K562 (cell line): ENCODE data around the gene WWOX. TPM values are rescaled to one million over a fixed set of nuclear protein-coding genes. Genes with fewer than 3 reads are reported as not detected.

Experiments used
- ATAC-seq: fragments of 200-7000 bp; cut with Tn5 transposase; 3 replicates; pipeline ENCODE4 v1.9.1; 2020; ENCODE audit warnings: moderate library complexity
- BruUV-seq: library from RNA; stranded (reverse); fragments of 400-500 nt; replicated peaks from 2 replicates; lab custom pipeline; 2021; lab: Mats Ljungman, UMichigan
- CTCF ChIA-PET: fragments of 300-600 bp; formaldehyde crosslinking; extraction: SDS; loops from one replicate; lab custom pipeline; 2021; ENCODE audit warnings: low intra/inter-chr PET ratio; lab: Yijun Ruan, JAX
- POLR2A ChIA-PET: fragments of 300-600, 350-650 bp; sonication (Branson Sonifier 250); formaldehyde crosslinking; extraction: SDS; loops from one replicate; lab custom pipeline; 2021; ENCODE audit warnings: antibody characterized with exemption, inconsistent platforms; lab: Yijun Ruan, JAX
- DNase-seq, 4 experiments: peaks; one replicate each; pipeline versions ENCODE4 v3.0.0 to v3.0.0-alpha.2; 2011 to 2018; ENCODE audit warnings: low spot score in 3 of 4, mixed read lengths in 3 of 4; ENCODE audit errors: extremely low read depth in 1 of 4
- FAIRE-seq: peaks from 2 replicates; lab custom pipeline; 2011; peaks lifted over from hg19 to GRCh38; lab: Jason Lieb, UNC
- H2AFZ ChIP-seq: 2 replicates; pipeline ENCODE4 v1.6.0; 2011; ENCODE audit warnings: low read depth, low read length, control low read depth, inconsistent platforms
- H3K27ac ChIP-seq: fragments of 200-600 bp; 3 replicates; pipeline ENCODE4 v1.8.0; 2011; ENCODE audit warnings: low read depth, mild to moderate bottlenecking, control low read depth, inconsistent platforms, low read length, moderate library complexity, mixed read lengths; ENCODE audit errors: extremely low read depth
- H3K27me3 ChIP-seq, 2 experiments: fragments of 300-600 bp in 1 of 2; 2 replicates in 1 of 2; 3 replicates in 1 of 2; pipeline versions ENCODE4 v1.6.0 to v1.8.0; 2011; ENCODE audit warnings: inconsistent platforms in 2 of 2, low read length in 2 of 2, mild to moderate bottlenecking in 1 of 2, mixed read lengths in 1 of 2, moderate library complexity in 1 of 2; ENCODE audit not compliant: control insufficient read depth in 2 of 2, insufficient read depth in 2 of 2
- H3K36me3 ChIP-seq: fragments of 300-600 bp; 3 replicates; pipeline ENCODE4 v1.8.0; 2011; ENCODE audit warnings: mild to moderate bottlenecking, low read length, inconsistent platforms; ENCODE audit not compliant: control insufficient read depth, insufficient read depth
- H3K4me1 ChIP-seq, 2 experiments: fragments of 200-600 bp in 1 of 2; replicated peaks in 1 of 2; 2 replicates in 1 of 2; 3 replicates in 1 of 2; pipeline versions ENCODE4 v1.5.1 to v1.8.0; 2011; ENCODE audit warnings: inconsistent platforms in 2 of 2, low read length in 2 of 2, mild to moderate bottlenecking in 1 of 2, mixed read lengths in 1 of 2, moderate library complexity in 1 of 2; ENCODE audit not compliant: control insufficient read depth in 2 of 2, insufficient read depth in 2 of 2
- H3K4me2 ChIP-seq: 2 replicates; pipeline ENCODE4 v1.6.1; 2011; ENCODE audit warnings: low read length, control low read depth, inconsistent platforms, mixed read lengths; ENCODE audit not compliant: insufficient read depth
- H3K4me3 ChIP-seq: fragments of 200-600 bp; sonication (generic), shearing (Covaris generic); 2 replicates; pipeline ENCODE4 v1.5.1; 2016; ENCODE audit warnings: control low read depth, inconsistent platforms
- H3K79me2 ChIP-seq: fragments of 200-600 bp; 3 replicates; pipeline ENCODE4 v1.8.0; 2011; ENCODE audit warnings: low read length, inconsistent platforms; ENCODE audit not compliant: control insufficient read depth, insufficient read depth
- H3K9ac ChIP-seq, 2 experiments: 2 replicates each; pipeline versions ENCODE4 v1.6.0 to v1.6.1; 2011; ENCODE audit warnings: low read depth in 2 of 2, low read length in 2 of 2, control low read depth in 1 of 2, inconsistent platforms in 1 of 2, mild to moderate bottlenecking in 1 of 2, mixed read lengths in 1 of 2; ENCODE audit not compliant: insufficient read depth in 1 of 2
- H3K9me1 ChIP-seq: one replicate; pipeline ENCODE4 v1.6.0; 2011; ENCODE audit warnings: inconsistent platforms, mild to moderate bottlenecking, low read length, moderate library complexity; ENCODE audit not compliant: control insufficient read depth, insufficient read depth
- H3K9me3 ChIP-seq: replicated peaks from 2 replicates; pipeline ENCODE4 v1.5.1; 2011; ENCODE audit warnings: low read depth, low read length, inconsistent platforms; ENCODE audit not compliant: control insufficient read depth, insufficient read depth
- H4K20me1 ChIP-seq: replicated peaks from 2 replicates; pipeline ENCODE4 v1.6.1; 2011; ENCODE audit warnings: low read length, inconsistent platforms, mixed read lengths; ENCODE audit not compliant: control insufficient read depth, insufficient read depth
- BDP1 ChIP-seq: IDR thresholded peaks from 3 replicates; pipeline ENCODE4 v1.6.1; 2011; ENCODE audit not compliant: insufficient read length, insufficient read depth
- CBX8 ChIP-seq: fragments of 200-600 bp; sonication (generic); IDR thresholded peaks from 2 replicates; pipeline ENCODE4 v1.6.1; 2012; ENCODE audit warnings: borderline replicate concordance, mixed run types, low read depth, mild to moderate bottlenecking, moderate library complexity, mixed read lengths, low read length, control low read depth, inconsistent platforms; ENCODE audit not compliant: poor library complexity, severe bottlenecking; ENCODE audit errors: extremely low read depth
- CHCHD3 ChIP-seq: fragments of 250-450 bp; sonication (Bioruptor Pico); IDR thresholded peaks from 2 replicates; pipeline ENCODE4 v2.1.2; 2022; ENCODE audit warnings: mild to moderate bottlenecking
- NCOA1 ChIP-seq: fragments of 450-650 bp; IDR thresholded peaks from 2 replicates; pipeline ENCODE4 v1.6.1; 2016; ENCODE audit warnings: low read depth
- PYGO2 ChIP-seq: fragments of 450-650 bp; IDR thresholded peaks from 2 replicates; pipeline ENCODE4 v1.6.1; 2016; ENCODE audit warnings: mild to moderate bottlenecking, missing genetic modification characterization, moderate library complexity, missing compliant biosample characterization
- RB1 ChIP-seq: fragments of 450-650 bp; IDR thresholded peaks from 2 replicates; pipeline ENCODE4 v1.6.1; 2017; ENCODE audit warnings: low read depth, mild to moderate bottlenecking
- TEAD1 ChIP-seq, 2 experiments: fragments of 450-650 bp in 1 of 2; sonication (generic) in 1 of 2; formaldehyde crosslinking; IDR thresholded peaks; 2 replicates each; pipeline versions ENCODE4 v1.4.0 to v1.8.0; 2020 to 2022; ENCODE audit warnings: mild to moderate bottlenecking in 2 of 2, missing genetic modification reagents in 1 of 2
- TOE1 ChIP-seq, 2 experiments: fragments of 450-650 bp in 1 of 2; sonication (generic) in 1 of 2; formaldehyde crosslinking in 1 of 2; IDR thresholded peaks; 2 replicates each; pipeline versions ENCODE4 v1.7.1 to v1.8.0; 2016 to 2022; ENCODE audit warnings: borderline replicate concordance in 2 of 2, mild to moderate bottlenecking in 2 of 2, antibody characterized with exemption in 1 of 2, inconsistent platforms in 1 of 2, low read depth in 1 of 2, missing genetic modification reagents in 1 of 2, moderate library complexity in 1 of 2
- ZNF263 ChIP-seq: sonication (generic); formaldehyde crosslinking; IDR thresholded peaks from 2 replicates; pipeline ENCODE4 v1.8.0; 2022; ENCODE audit warnings: mild to moderate bottlenecking, missing genetic modification reagents, borderline replicate concordance
- ZNF445 ChIP-seq: fragments of 250-450 bp; sonication (Bioruptor Pico); IDR thresholded peaks from 2 replicates; pipeline ENCODE4 v1.4.0; 2020; ENCODE audit warnings: low read depth, mild to moderate bottlenecking, moderate library complexity
- ZNF785 ChIP-seq: fragments of 250-450 bp; sonication (Bioruptor Pico); IDR thresholded peaks from 2 replicates; pipeline ENCODE4 v1.4.0; 2020; ENCODE audit warnings: mild to moderate bottlenecking
- WGBS: fragments of 100-300 bp; shearing (Covaris generic); methylation state at CpG from one replicate; pipeline ENCODE4 v1.1.6; 2016; ENCODE audit warnings: low coverage, mixed read lengths; ENCODE audit not compliant: insufficient coverage; ENCODE audit errors: missing lambda C conversion rate; 5-methylcytosine and 5-hydroxymethylcytosine counted together
- in situ Hi-C: fragments of 300-500 bp; cut with MboI; formaldehyde crosslinking; loops from 4 replicates; pipeline ENCODE4 v1.15.0; 2018; ENCODE audit warnings: inconsistent platforms, mixed read lengths
- intact Hi-C: fragments of 100-400 bp; cut with micrococcal nuclease; formaldehyde crosslinking; loops from 2 replicates; pipeline ENCODE4 v1.14.2; 2022
- polyA plus RNA-seq, 8 experiments: library from polyadenylated mRNA; depleted of rRNA in 4 of 8; stranded (reverse) in 5 of 8; unstranded in 3 of 8; fragments of >200 nt; fragmentation: Nextera tagmentation in 2 of 8; fragmentation: Illumina TruSeq in 1 of 8; extraction: Ambion mirVana in 2 of 8; extraction: Trizol in 1 of 8; gene quantifications; 2 replicates each; pipeline versions ENCODE4 v1.2.1 to v1.2.3, GENCODE V29; 2011 to 2014; ENCODE audit warnings: inconsistent platforms in 1 of 8, missing spikeins in 1 of 8
- total RNA-seq, 7 experiments: library from RNA; depleted of rRNA in 6 of 7; stranded (reverse); fragments of >200 nt in 6 of 7; fragmentation: Illumina TruSeq in 2 of 7; extraction: Trizol in 2 of 7; gene quantifications; 2 replicates each; pipeline versions ENCODE4 v1.2.1 to v1.2.3, GENCODE V29; 2011 to 2021; ENCODE audit warnings: low replicate concordance in 1 of 7
- TF ChIP-seq, protein P1 (sequence below): fragments of 450-650 bp; IDR thresholded peaks from 2 replicates; pipeline ENCODE4 v1.7.1; 2018; ENCODE audit warnings: mild to moderate bottlenecking, low read depth; ENCODE audit not compliant: partially characterized antibody
- TF ChIP-seq, protein P2 (sequence below): fragments of 200-800 bp; sonication (Bioruptor generic); IDR thresholded peaks from 2 replicates; pipeline ENCODE4 v1.6.1; 2016; ENCODE audit warnings: missing genetic modification characterization, missing compliant biosample characterization

WWOX gene
- total and polyA plus RNA-seq, 9 of the 15 experiments (the other 6 are each of a cell fraction or from before 2014, with no cell fraction given), result 1.6 to 22.7 (median 8.1) TPM

DNA sequence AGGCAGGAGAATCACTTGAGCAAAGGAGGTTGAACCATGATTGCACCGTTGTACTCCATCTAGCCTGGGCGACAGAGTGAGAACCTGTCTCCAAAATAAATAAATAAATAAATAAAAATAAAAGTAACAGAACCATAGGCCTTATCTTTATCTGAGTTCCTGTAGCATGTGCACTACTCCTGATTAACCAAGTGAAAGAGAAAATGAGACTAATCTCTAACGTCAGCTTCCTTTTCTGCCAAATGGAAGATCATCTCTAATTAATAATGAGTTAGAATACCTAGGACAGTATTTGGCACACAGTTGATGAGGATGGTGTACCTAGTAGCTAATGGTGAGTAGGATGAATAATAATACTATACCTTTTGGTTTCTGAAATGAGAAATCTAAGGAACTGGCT lies 520.4 kb downstream of the WWOX start (continued):
- no peak for TF ChIP-seq TOE1 (IDR thresholded peaks at IDR 0.05; ENCODE audit: borderline replicate concordance)
- TF ChIP-seq TOE1 (CRISPR knock-in tag; IDR thresholded peaks at IDR 0.05; ENCODE audit: borderline replicate concordance, low read depth), result no peak
- no peak for TF ChIP-seq CHCHD3
- TF ChIP-seq, protein P1, sequence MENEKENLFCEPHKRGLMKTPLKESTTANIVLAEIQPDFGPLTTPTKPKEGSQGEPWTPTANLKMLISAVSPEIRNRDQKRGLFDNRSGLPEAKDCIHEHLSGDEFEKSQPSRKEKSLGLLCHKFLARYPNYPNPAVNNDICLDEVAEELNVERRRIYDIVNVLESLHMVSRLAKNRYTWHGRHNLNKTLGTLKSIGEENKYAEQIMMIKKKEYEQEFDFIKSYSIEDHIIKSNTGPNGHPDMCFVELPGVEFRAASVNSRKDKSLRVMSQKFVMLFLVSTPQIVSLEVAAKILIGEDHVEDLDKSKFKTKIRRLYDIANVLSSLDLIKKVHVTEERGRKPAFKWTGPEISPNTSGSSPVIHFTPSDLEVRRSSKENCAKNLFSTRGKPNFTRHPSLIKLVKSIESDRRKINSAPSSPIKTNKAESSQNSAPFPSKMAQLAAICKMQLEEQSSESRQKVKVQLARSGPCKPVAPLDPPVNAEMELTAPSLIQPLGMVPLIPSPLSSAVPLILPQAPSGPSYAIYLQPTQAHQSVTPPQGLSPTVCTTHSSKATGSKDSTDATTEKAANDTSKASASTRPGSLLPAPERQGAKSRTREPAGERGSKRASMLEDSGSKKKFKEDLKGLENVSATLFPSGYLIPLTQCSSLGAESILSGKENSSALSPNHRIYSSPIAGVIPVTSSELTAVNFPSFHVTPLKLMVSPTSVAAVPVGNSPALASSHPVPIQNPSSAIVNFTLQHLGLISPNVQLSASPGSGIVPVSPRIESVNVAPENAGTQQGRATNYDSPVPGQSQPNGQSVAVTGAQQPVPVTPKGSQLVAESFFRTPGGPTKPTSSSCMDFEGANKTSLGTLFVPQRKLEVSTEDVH, result no peak
- no peak for TF ChIP-seq BDP1
- no peak for TF ChIP-seq PYGO2

- no peaks in the 10 kb centered on the region for H3K36me3 ChIP-seq
- H2AFZ ChIP-seq, result no peak overlapping the region
- no peaks in the 10 kb centered on the region for H3K4me1 ChIP-seq
- H3K4me3 ChIP-seq, result no peak overlapping the region
- POLR2A ChIA-PET, result no interaction called here
- H3K4me2 ChIP-seq, result no peak overlapping the region
- ATAC-seq, result no peak
- no peaks in the 10 kb centered on the region for H4K20me1 ChIP-seq
- intact Hi-C loops (no loop called here), in situ Hi-C loops (no loop called here)
- whole genome bisulfite sequencing, result 0% methylated on average over 2 of the region's 2 CpGs
- peaks cover 0 to 3% of the 10 kb centered on the region in 2 experiments; a peak in 1 of 5 replicates for H3K27me3 ChIP-seq
- no TSS peak for BruUV-seq
- CTCF ChIA-PET, result no interaction called here
- FAIRE-seq, result no peak
- H3K9ac ChIP-seq, result no peak overlapping the region
- no peak for DNase-seq
- H3K27ac ChIP-seq, result no peak overlapping the region
- no peaks in the 10 kb centered on the region for H3K9me1 ChIP-seq
- no peaks in the 10 kb centered on the region for H3K79me2 ChIP-seq
- no peaks in the 10 kb centered on the region for H3K9me3 ChIP-seq
- TF ChIP-seq, protein P2, sequence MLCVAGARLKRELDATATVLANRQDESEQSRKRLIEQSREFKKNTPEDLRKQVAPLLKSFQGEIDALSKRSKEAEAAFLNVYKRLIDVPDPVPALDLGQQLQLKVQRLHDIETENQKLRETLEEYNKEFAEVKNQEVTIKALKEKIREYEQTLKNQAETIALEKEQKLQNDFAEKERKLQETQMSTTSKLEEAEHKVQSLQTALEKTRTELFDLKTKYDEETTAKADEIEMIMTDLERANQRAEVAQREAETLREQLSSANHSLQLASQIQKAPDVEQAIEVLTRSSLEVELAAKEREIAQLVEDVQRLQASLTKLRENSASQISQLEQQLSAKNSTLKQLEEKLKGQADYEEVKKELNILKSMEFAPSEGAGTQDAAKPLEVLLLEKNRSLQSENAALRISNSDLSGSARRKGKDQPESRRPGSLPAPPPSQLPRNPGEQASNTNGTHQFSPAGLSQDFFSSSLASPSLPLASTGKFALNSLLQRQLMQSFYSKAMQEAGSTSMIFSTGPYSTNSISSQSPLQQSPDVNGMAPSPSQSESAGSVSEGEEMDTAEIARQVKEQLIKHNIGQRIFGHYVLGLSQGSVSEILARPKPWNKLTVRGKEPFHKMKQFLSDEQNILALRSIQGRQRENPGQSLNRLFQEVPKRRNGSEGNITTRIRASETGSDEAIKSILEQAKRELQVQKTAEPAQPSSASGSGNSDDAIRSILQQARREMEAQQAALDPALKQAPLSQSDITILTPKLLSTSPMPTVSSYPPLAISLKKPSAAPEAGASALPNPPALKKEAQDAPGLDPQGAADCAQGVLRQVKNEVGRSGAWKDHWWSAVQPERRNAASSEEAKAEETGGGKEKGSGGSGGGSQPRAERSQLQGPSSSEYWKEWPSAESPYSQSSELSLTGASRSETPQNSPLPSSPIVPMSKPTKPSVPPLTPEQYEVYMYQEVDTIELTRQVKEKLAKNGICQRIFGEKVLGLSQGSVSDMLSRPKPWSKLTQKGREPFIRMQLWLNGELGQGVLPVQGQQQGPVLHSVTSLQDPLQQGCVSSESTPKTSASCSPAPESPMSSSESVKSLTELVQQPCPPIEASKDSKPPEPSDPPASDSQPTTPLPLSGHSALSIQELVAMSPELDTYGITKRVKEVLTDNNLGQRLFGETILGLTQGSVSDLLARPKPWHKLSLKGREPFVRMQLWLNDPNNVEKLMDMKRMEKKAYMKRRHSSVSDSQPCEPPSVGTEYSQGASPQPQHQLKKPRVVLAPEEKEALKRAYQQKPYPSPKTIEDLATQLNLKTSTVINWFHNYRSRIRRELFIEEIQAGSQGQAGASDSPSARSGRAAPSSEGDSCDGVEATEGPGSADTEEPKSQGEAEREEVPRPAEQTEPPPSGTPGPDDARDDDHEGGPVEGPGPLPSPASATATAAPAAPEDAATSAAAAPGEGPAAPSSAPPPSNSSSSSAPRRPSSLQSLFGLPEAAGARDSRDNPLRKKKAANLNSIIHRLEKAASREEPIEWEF (CRISPR knock-in tag), result no peak
- TF ChIP-seq TEAD1 (CRISPR knock-in tag; IDR thresholded peaks at IDR 0.05) (no peak), CBX8 (no peak), ZNF785 (CRISPR knock-in tag) (no peak), ZNF445 (CRISPR knock-in tag) (no peak), RB1 (no peak), NCOA1 (no peak), ZNF263 (CRISPR knock-in tag) (no peak)
Measured at GRCh38 chr16:78620291-78620690, 520.8 kb downstream of the WWOX start.
